ENCODE measurements around the gene NPY4R2.
"Not testable (repeated sequence)": the region's sequence is repeated elsewhere in the genome, so short reads cannot be mapped to it uniquely, and the experiment has no call there.

The NPY4R2 gene

DNA sequence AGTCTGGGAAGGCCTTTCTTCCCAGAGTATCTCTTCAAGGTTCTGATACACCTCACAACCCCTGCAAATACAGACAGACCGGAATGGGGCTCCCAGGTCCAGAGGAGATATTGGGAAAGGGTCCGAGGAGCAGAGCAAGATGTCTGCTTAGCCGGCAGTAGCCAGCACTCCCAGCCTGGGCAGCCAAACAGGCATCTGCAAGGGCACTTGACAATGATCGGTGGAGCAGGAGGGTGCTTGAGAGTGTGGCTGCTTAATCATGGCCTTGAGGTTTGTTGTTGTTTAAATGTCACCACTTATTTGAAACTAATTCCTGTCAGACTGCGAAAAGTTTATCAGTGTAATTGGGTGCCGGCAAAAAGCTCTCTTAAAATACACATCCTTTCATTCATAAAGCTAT, 15.0 kb downstream of the NPY4R2 start:
- not testable (repeated sequence) for DNase-seq

DNA sequence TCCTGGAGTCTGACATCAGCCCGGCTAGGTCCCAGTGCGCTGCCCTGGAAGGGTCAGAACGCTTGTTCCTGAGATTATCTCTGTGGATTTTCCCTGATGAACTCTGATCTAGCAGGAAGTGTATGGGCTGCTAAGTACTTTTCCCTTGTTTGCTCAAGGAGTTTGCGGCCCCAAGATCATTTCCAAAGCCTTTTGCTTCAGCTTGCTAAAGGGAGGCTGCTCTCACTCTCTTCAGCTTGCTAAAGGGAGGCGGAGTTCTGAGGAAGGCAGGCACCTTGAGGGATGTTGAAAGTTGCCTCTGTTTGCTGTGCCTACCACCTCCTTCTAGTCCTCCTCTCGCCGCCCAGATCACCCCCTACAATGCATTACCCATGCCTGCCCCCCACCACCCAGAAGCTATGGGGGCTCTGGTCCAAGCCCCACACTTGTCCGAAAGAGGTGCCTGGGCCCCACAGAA, 18.3 kb downstream of the NPY4R2 start:
- not testable (repeated sequence) for DNase-seq

DNA sequence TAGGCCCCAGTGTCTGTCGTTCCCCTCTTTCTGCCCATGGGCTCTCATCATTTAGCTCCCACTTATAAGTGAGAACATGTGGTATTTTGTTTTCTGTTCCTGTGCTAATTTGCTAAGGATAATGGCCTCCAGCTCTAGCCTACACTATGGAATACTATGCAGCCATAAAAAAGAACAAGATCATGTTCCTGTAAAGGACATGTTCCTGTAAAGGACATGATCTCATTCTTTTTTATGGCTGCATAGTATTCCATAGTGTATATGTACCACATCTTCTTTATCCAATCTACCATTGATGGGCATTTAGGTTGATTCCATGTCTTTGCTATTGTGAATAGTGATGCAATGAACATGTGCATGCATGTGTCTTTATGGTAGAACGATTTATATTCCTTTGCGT, 19.2 kb downstream of the NPY4R2 start:
- not testable (repeated sequence) for DNase-seq

DNA sequence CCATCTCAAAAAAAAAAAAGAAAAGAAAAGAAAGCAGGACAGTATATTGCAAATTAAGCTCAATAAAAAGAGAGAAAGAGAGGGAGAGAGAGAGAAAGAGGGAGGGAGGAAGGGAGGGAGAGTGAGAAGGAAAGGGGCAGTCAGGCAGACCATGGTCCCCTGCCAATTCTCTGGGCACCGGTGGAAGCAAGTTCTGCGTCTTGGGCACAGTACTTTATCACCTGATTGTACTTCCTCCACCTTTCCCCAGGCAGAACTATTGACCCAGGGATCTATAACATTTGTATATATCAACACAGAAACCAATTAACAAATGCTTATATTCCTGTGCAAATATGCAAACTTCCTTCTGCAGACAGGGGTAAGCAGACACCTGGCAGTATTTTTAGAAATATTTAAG, 22.4 kb downstream of the NPY4R2 start:
- DNase-seq: not testable (repeated sequence)

DNA sequence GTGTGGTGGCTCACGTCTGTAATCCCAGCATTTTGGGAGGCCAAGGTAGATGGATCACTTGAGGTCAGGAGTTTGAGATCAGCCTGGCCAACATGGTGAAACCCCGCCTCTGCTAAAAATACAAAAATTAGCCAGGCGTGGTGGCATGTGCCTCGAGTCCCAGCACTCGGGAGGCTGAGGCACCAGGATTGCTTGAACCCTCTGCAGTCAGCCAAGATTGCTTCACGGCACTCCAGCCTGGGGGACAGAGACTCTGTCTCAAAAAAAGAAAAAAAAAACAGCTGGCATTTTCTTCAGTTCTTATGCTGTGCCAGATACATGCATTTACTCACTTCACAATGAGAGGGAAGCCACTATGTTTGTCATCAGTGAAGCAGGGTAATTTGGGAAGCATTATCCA, 22.9 kb downstream of the NPY4R2 start:
- not testable (repeated sequence) for DNase-seq

DNA sequence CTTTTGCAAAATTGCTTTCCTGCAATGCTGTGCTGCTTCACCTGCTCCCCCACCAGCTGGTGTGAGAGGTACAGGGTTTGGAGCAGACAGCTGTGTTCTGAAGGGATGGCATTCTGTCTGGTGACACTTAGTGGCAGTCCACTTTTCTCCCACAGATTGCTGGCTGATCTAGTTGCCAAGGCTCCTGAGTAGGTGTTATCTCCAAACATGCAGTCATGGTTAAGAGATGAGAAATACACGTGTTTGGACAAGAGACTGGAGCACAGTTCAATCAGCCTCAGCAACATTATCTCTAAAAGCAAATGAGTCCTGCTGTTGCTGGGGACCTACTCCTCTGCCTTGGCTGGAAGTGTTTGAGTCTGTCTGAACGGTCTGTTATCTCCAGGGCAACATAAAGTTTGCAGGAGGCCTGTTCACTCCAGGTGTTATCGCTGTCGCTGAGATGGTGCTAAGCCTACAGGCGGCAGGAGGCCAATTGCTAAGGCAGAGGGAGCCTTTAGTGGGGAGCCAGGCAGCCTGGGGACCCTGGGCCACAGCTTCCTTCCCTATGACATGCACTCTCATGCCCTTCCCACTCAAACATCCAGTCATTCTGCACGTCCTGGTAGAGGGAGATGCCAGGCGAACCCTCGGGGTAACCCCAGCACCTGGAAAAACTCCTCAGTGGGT, 24.0 kb downstream of the NPY4R2 start:
- not testable (repeated sequence) for DNase-seq

DNA sequence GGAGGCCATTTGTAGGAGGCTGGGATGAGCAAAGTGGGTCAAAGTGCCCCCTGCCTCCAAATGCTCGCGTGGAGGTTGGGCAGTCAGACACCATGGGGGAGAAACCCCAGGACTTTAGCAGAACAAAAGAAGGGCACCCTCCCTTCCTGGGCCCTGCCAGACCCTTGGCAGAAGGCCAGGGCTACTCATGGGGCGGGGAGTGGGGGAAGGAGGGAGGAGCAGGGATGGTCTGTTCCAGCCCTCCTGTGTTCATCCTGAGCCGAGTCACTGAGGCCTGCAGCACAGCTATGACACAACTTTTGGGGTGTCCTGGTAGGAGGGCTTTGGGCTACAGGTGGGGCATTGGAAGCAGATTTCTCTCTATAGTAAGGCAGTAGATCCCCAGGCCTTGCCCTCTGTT, 24.9 kb downstream of the NPY4R2 start:
- DNase-seq: not testable (repeated sequence)

DNA sequence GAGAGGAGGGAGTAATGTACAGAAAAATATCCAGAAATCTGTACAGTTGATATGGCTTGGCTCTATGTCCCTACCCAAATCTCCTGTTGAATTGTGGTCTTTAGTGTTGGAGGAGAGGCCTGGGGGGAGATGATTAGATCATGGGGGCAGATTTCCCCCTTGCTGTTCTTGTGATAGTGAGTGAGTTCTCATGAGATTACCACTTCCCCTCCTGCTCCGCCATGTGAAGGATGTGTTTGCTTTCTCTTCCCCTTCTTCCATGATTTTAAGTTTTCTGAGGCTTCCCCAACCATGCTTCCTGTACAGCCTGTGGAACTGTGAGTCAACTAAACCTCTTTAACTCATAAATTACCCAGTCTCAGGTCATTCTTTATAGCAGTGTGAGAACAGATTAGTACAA, 29.0 kb downstream of the NPY4R2 start:
- not testable (repeated sequence) for DNase-seq

DNA sequence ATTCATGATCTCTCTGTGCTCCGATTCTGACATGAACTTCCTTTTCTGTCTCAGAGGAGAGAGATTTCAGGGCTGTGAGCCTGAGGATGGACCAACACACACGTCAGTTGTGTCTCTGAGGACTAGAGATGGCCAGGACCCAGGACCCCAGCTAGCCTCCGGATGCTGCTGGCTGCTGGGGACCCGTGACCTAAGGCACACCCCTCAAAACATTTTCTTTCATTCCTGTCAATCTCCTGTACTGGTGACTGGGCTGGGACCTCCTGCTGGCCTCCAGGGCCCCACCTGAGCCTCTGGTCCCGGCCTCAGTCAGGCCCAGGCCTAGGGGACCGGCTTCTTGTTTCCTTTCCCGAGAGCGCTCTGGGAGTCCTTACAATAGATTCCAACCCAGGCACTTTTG, 38.7 kb downstream of the NPY4R2 start:
- DNase-seq: not testable (repeated sequence)

DNA sequence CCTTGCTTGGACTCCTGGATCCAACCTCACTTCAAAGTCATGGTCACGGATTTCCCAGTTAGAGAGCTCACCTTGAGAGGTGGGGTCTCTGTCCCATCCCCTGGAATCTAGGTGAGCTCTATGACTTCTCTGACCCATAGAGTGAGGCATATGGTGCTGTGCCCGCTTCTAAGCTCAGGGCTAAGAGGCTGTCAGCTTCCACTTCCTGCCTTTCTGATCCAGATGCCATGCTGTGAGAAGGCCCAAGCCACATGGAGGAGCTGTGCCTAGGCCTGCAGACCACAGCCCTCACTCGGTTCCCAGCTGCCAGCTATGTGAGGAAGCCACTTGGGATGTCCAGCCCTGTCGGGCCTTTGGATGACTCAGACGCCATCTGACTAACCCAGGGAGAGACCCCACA, 41.2 kb downstream of the NPY4R2 start:
- not testable (repeated sequence) for DNase-seq

DNA sequence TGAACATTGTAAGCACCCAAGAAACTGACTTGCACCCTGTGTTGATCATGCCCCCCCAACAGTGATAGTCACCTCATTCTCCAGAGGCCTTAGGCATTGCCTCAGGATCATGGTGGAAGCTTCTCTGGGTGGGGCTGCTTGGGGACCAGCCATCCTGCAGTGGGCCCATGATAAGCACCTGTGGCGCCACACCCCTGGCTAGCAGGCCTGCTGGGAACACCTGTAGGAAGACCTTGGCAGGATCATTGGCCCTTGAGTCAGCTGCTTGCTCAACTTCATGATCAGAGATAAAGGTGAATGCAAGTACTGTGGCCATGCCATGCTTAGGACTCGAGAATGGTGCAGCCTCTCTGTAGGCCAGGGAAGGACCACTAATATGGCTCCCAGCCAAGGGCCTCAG, 42.2 kb downstream of the NPY4R2 start:
- DNase-seq: not testable (repeated sequence)

DNA sequence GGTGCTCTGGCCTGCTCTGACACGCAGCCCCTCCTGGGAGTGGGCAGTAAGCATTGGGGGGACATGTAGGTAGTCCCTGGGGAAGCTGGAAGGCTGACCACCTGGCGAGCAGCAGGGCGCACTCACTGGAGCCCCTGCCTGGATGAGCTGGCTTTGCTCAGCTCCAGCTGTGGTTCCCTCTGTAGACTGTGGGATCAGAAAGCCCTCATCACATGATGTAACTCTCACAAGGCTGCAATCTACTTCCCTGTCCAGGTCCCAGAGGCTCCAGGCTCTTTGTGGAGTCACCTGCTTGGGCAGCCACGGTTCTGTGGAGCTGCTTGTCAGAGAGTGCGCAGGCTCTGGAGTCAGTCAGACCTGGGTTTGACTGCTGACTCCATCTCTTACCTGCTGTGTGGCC, 44.3 kb downstream of the NPY4R2 start:
- not testable (repeated sequence) for DNase-seq

DNA sequence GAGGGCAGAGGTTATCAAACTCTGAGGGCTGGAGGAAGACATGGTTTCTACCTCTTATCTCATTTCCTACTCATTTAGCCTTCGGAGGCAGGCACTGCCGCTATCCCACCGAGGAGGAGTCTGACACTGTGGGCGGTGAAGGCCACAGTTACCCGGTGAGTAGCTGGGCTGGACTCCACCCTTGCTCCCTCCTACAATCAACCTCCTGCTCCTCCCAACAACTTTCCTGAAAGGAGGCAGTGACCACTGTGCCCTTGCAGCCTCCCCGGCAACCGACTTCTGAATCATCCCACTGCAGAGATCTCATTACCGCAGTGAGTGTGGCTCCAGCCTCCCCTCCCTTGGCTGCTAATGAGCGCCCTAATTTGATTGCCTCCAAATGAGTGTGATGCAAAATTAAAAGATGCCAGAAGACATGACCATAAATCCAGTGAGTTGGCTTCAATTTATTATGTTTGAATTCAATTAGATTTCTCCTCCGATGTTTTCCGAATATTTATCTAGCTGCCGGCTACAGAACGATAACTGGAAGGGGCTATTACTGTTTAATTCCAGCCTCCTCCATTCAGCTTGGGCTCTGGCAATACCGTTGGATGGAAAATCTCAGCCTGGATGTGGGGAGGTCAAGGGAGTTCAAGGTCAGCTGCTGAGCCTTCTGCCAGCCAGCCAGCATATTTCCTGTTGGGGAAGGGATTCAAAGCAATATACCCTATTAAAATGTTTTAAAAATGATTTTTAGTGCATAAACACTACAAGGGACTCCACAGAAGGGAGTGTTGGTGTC, 46.0 kb downstream of the NPY4R2 start:
- DNase-seq: not testable (repeated sequence)

DNA sequence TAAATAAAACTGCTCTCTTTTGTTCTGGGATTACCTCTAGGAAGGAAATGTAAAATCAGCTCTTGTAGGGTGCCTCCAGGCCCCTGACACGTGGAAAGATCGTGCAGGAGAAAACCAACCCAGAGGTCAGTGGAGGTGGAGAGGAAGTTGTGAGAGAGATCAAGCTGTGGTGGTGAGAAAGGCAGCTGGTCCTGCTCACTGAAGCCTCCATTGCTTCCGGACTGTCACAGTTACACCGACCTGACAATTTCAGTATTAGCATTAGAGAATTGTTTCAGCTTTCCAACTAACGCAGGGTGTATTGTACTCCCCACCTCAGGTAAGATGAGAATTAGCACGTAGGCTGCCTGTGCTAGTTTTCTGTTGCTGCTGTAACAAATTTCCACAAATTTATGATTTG, 50.5 kb downstream of the NPY4R2 start:
- not testable (repeated sequence) for DNase-seq

DNA sequence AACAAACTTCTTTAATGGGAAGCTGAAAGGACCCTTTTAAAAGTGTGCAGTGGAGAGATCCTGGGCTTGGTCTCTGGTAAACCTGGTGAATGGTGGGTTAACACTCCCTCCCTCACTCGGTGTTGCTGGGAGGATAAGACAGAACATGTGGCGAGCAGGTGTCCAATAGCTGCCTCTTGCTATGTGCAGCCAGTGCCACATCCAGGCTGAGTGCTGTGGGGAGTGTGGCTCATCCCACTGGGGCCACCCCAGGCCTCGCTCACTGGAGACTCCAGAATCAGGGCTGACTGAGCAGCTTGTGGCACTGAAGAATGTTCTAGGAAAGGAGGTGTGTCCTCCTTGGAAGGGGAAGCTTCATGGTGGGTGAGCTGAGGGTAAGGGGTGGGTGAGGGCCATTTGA, 51.6 kb downstream of the NPY4R2 start:
- DNase-seq: not testable (repeated sequence)

DNA sequence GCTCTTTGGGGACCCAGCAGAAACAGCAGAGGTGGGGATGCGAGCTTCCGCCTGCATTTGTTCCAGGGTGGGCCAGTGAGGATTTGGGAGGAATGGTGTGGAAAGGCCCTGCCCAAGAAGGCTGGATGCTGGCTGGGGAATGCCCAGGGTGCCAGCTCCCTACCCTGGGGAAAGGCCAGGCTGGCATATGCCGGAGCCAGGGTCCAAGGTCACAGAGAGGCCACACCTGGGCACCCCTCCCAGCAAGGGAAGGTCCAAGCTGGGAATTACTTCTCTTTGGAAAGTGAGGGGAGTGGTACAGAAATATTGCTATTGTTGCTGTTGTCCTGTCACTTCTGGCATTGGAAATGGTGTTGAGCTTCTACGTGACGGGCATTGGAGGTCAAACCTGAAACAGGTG, 53.1 kb downstream of the NPY4R2 start:
- not testable (repeated sequence) for DNase-seq

DNA sequence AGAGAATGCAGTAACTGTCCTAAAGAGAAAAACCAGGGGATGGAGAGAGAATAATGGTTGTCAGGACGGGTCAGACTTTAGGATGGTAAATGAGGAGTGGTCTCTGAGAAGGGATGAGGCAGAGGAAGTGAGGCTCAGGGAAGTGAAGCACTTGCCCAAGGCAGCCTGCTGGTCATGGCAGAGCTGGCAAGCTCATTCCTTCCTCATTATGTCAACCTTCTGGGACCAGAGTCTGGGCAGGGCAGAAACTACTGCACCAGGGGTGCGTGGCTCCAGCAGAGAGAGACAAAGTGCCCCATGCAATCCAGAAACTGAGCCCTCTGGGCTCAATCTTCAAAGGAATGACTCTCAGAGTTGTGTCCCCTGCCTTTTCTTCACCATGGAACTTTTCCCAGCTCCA, 53.6 kb downstream of the NPY4R2 start:
- not testable (repeated sequence) for DNase-seq
